Naive B cell (primary cell): ENCODE data around the gene UBE2D4. TPM values are rescaled to one million over a fixed set of nuclear protein-coding genes. Genes with fewer than 3 reads are reported as not detected.
"Not testable (repeated sequence)": the region's sequence is repeated elsewhere in the genome, so short reads cannot be mapped to it uniquely, and the experiment has no call there.

Experiments
- ATAC-seq, 2 donors: fragments of 150-1000 bp; cut with Tn5 transposase; 2 replicates each; pipeline ENCODE4 v1.10.0; 2021; ENCODE audit warnings: low read depth in 2 of 2, mild to moderate bottlenecking in 2 of 2, moderate library complexity in 2 of 2
- DNase-seq: peaks from one replicate; pipeline ENCODE4 v3.0.0; 2022
- H3K27ac Mint-ChIP-seq, 6 donors: one replicate each; pipeline ENCODE4 v1.8.0; 2020 to 2022; ENCODE audit warnings: mild to moderate bottlenecking in 6 of 6, mixed read lengths in 6 of 6, moderate library complexity in 5 of 6, inconsistent platforms in 2 of 6
- H3K27me3 Mint-ChIP-seq, 3 donors: one replicate each; pipeline ENCODE4 v1.8.0; 2021 to 2022; ENCODE audit warnings: mixed read lengths in 3 of 3, mild to moderate bottlenecking in 1 of 3
- H3K36me3 Mint-ChIP-seq, 2 donors: one replicate each; pipeline ENCODE4 v1.8.0; 2020 to 2022; ENCODE audit warnings: mixed read lengths in 2 of 2, inconsistent platforms in 1 of 2, mild to moderate bottlenecking in 1 of 2
- H3K4me1 Mint-ChIP-seq, 3 donors: one replicate each; pipeline ENCODE4 v1.8.0; 2020 to 2022; ENCODE audit warnings: mixed read lengths in 3 of 3, inconsistent platforms in 1 of 3, mild to moderate bottlenecking in 1 of 3, moderate library complexity in 1 of 3
- H3K4me3 Mint-ChIP-seq, 8 donors: one replicate each; pipeline ENCODE4 v1.8.0; 2020 to 2022; ENCODE audit warnings: mild to moderate bottlenecking in 8 of 8, mixed read lengths in 8 of 8, moderate library complexity in 8 of 8, inconsistent platforms in 2 of 8
- H3K9me3 Mint-ChIP-seq, 7 donors: one replicate each; pipeline ENCODE4 v1.8.0; 2020 to 2022; ENCODE audit warnings: mixed read lengths in 7 of 7, mild to moderate bottlenecking in 5 of 7, inconsistent platforms in 2 of 7, moderate library complexity in 1 of 7
- polyA plus RNA-seq, 6 donors: library from polyadenylated mRNA; unstranded; fragments of 300-500 nt; fragmentation: Illumina TruSeq; gene quantifications; one replicate each; pipeline ENCODE4 v1.2.3, GENCODE V29; 2021; ENCODE audit warnings: low read depth in 6 of 6

The UBE2D4 gene
- polyA plus RNA-seq, 6 donors from 2014 or later: 7.8 to 20.8 (median 11.1) TPM

DNA sequence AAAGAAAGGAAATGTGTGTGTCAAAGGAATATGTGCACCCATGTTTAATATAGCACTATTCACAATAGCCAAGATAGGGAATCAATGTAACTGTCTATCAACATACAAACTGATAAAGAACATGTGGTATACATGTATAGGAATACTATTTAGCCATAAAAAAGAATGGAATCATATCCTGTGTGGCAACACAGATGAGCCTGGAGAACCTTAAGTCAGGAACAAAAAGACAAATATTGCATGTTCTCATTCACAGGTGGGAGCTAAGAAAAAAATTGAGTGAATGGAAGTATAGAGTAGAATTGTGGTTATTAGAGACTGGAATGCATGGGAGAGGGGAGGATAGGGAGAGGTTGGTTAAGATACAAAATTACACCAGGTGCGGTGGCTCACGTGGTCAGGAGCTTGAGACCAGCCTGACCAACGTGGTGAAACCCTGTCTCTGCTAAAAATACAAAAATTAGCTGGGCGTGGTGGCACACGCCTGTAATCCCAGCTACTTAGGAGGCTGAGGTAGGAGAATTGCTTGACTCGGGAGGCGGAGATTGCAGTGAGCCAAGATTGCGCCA, 30.3 kb upstream of the UBE2D4 start:
- H3K4me3 Mint-ChIP-seq: no peak overlapping the region
- H3K4me1 Mint-ChIP-seq: peaks cover 11 to 26% (median 15%) of the 10 kb centered on the region in 3 donors
- DNase-seq (no peak), ATAC-seq (no peak)
- no peaks in the 10 kb centered on the region for H3K27me3 Mint-ChIP-seq
- H3K36me3 Mint-ChIP-seq: peaks cover 0 to 16% of the 10 kb centered on the region in 2 donors
- H3K9me3 Mint-ChIP-seq: peaks cover 0 to 4% (median 0%) of the 10 kb centered on the region in 7 donors
- H3K27ac Mint-ChIP-seq: peak overlapping the region in 1 of 6 donors; percentile 67

- not testable (repeated sequence) for H3K27ac Mint-ChIP-seq, DNase-seq, H3K9me3 Mint-ChIP-seq, H3K4me3 Mint-ChIP-seq, H3K27me3 Mint-ChIP-seq, ATAC-seq
- peaks cover 17 to 33% (median 17%) of the 10 kb centered on the region in 3 donors for H3K4me1 Mint-ChIP-seq
- peaks cover 0 to 16% of the 10 kb centered on the region in 2 donors for H3K36me3 Mint-ChIP-seq
These were observed 27.7 kb upstream of the UBE2D4 start for GRCh38 chr7:43898571-43898970.

GRCh38 chr7:43902542-43903054, 23.6 kb upstream of the UBE2D4 start:
- H3K4me3 Mint-ChIP-seq: peak overlapping the region in 1 of 8 donors; percentile 91
- DNase-seq: no peak
- no peaks in the 10 kb centered on the region for H3K9me3 Mint-ChIP-seq
- peaks cover 17 to 35% (median 31%) of the 10 kb centered on the region in 3 donors for H3K4me1 Mint-ChIP-seq
- no peaks in the 10 kb centered on the region for H3K27me3 Mint-ChIP-seq
- peak overlapping the region in 2 of 6 donors; percentile 15 to 44 for H3K27ac Mint-ChIP-seq
- H3K36me3 Mint-ChIP-seq: no peaks in the 10 kb centered on the region
- no peak for ATAC-seq

DNA sequence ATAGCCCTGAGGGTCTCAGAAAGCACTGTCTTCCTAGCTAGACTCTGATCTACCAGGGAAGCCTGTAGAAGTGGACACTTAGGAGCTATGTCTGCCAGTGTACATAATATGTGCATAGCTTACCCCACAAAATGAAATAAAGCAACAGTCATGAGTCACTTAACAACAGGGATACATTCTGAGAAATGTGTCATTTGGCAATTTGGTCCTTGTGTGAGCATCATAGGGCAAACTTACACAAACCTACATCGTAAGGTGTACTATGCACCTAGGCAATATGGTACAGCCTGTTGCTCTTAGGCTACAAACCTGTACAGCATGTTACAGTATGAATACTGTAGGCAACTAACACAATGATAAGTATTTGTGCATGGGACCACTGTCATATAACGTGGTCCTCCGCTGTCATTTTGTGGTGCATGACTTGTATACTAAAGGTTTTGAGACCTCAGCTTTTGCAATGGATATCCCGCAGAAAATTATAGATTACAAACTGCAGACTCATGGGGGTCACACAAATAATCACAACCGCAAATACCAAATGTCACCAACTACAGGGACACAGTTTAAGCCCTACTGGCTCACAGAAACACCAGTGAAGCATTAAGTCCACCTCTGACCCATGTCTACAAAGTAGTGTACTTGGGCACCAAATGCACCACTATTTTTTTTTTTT, 21.6 kb upstream of the UBE2D4 start:
- no peaks in the 10 kb centered on the region for H3K36me3 Mint-ChIP-seq
- no peaks in the 10 kb centered on the region for H3K9me3 Mint-ChIP-seq
- DNase-seq (no peak), ATAC-seq (no peak)
- H3K27me3 Mint-ChIP-seq: no peaks in the 10 kb centered on the region
- no peak overlapping the region for H3K27ac Mint-ChIP-seq
- peaks cover 17 to 31% (median 31%) of the 10 kb centered on the region in 3 donors for H3K4me1 Mint-ChIP-seq
- peak overlapping the region in 5 of 8 donors; percentile 52 to 97 (median 91) for H3K4me3 Mint-ChIP-seq

DNA sequence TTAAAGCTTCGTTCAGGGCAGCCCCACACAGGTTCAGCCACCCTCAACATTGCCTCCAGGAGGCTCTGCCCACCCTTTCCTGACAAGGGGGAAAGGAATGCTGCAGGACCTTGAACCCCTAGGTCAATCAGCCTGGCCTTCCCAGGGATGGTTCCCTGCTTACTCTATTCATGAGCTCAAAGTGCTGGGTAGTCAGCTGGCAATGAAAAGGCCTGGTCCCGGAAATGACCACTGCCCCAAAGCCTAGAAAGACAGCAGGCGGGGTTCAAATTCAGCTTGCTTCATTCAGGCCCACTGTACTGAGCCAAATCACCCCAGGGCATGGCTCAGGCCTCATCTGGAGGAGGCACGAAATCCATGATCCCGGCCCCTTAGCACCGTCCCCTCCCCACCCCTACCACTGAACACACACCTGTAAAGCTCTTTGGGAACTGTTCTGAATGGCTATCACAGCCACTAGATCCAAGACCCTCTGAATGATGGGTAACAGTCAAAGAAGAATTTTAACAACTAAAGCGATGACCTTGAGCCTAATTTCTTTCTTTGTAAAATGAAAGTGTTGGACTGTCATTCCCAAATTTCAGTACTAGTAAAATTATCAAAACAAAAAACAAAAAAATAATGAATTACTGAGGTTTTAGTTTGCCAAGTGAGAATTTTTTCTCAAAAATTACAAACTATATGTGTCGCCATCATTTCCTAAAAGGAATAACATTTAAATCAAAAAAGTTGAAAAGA, 20.9 kb upstream of the UBE2D4 start:
- H3K4me1 Mint-ChIP-seq: peaks cover 17 to 31% (median 31%) of the 10 kb centered on the region in 3 donors
- DNase-seq (no peak), ATAC-seq (no peak)

DNA sequence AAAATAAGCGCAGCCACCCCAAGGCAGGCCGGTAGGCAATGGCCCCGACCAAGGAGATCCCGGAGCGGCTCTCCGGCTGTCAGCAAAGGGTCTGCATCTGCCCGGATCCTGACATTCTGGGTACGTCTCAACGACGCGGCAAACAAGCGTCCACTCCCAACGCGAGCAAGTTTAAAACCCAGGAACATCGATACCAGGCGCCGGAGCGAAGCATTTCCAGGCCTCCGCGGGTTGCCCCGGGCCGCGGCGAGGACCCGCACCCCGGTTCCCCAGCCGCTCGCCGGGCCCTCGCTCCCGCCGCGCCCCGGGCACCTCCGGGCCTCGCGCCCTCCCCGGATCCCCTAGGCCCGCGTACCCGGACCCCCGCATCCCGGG, 20.3 kb upstream of the UBE2D4 start:
- Mint-ChIP-seq H3K27me3 (no peaks in the 10 kb centered on the region), H3K36me3 (no peaks in the 10 kb centered on the region), H3K4me3 (peak overlapping the region; percentile 91 to 97 (median 95)), H3K9me3 (no peaks in the 10 kb centered on the region), H3K4me1 (peaks cover 17 to 31% (median 31%) of the 10 kb centered on the region in 3 donors), H3K27ac (peak overlapping the region; percentile 81 to 97 (median 88))
- peak; percentile 9 for DNase-seq
- peak; percentile 37 to 40 for ATAC-seq

More for the DNA sequence above, 20.9 kb upstream of the UBE2D4 start:
- H3K4me3 Mint-ChIP-seq: peak overlapping the region; percentile 91 to 97 (median 95)
- no peaks in the 10 kb centered on the region for H3K27me3 Mint-ChIP-seq
- no peaks in the 10 kb centered on the region for H3K36me3 Mint-ChIP-seq
- no peaks in the 10 kb centered on the region for H3K9me3 Mint-ChIP-seq
- peak overlapping the region; percentile 81 to 97 (median 88) for H3K27ac Mint-ChIP-seq

DNA sequence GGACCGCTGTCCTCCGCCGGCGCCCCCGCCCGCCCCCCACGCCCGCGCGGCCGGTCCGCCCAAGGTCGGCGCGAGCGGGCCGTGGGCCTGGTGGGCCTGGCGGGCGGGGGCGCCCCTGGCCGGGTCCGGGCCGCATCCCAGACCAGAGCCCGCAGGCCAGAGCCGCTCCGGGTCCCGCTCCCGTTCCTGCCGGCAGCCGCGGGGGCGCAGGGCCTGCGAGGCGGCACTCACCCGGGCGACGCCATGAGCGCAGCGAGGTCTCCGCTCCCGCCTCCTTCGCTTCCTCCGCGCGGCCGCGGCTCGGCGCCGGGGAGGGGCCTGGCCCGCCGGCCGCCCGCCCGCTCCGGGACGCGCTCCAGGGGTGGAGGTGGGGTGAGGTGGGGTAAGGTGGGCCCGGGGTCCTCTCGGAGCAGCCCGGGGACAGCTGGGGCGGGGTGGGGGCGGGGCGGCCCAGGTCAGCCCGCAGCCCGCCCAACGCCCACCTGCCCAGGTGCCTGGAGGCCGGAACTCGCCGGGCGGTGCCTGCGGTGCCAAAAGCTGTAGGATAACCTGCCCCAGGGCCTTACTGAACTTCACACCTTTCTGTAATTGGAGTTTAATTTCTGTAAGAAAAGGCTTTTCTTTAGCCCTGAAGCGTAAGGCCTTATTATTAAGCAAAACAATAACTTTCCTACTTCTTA, 19.8 kb upstream of the UBE2D4 start, which contains the start of gene URGCP:
TSS of gene URGCP (minus strand) at position 266 of the 680 bp plus-strand sequence. CDS start at position 245, 21 bp downstream.
- H3K36me3 Mint-ChIP-seq: no peaks in the 10 kb centered on the region
- peak within 1 kb of the TSS; percentile 91 to 97 (median 95) for H3K4me3 Mint-ChIP-seq
- no peaks in the 10 kb centered on the region for H3K9me3 Mint-ChIP-seq
- ATAC-seq: peak; percentile 91 to 93
- DNase-seq: peak; percentile 44
- H3K27me3 Mint-ChIP-seq: no peaks in the 10 kb centered on the region
- peak within 1 kb of the TSS; percentile 81 to 97 (median 88) for H3K27ac Mint-ChIP-seq
- H3K4me1 Mint-ChIP-seq: peaks cover 17 to 29% (median 29%) of the 10 kb centered on the region in 3 donors

DNA sequence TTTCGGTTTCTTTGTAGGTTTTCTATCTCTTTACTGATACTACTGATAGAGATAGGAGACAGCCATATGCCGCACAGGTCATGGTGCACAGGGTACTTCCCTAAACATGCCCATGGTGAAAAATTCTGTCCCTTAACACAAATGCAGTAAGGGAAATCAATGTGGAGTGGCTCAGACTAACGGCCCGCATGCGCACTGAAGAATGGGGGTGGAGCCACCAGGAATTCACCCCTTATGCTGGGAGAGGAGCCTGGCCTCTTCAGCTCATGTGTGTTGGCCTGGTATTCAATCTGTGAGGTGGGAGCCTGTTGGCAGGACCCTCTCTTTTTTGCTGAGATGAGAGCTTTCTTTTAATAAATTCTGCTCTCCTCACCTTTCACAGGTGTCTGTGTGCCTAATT, 11.4 kb upstream of the UBE2D4 start:
- no peak overlapping the region for H3K27ac Mint-ChIP-seq
- ATAC-seq: no peak

GRCh38 chr7:43915907-43916306, 10.3 kb upstream of the UBE2D4 start:
- H3K36me3 Mint-ChIP-seq: no peaks in the 10 kb centered on the region
- no peaks in the 10 kb centered on the region for H3K27me3 Mint-ChIP-seq
- H3K4me3 Mint-ChIP-seq: no peak overlapping the region
- peaks cover 0 to 2% (median 0%) of the 10 kb centered on the region in 7 donors for H3K9me3 Mint-ChIP-seq
- peaks cover 0 to 13% (median 7%) of the 10 kb centered on the region in 3 donors for H3K4me1 Mint-ChIP-seq
- H3K27ac Mint-ChIP-seq: no peak overlapping the region
- ATAC-seq: no peak
- no peak for DNase-seq

More for the DNA sequence above, 11.4 kb upstream of the UBE2D4 start:
- peaks cover 0 to 2% (median 0%) of the 10 kb centered on the region in 7 donors for H3K9me3 Mint-ChIP-seq
- no peaks in the 10 kb centered on the region for H3K36me3 Mint-ChIP-seq
- no peak overlapping the region for H3K4me3 Mint-ChIP-seq
- no peak for DNase-seq
- H3K27me3 Mint-ChIP-seq: no peaks in the 10 kb centered on the region
- H3K4me1 Mint-ChIP-seq: peaks cover 0 to 7% (median 3%) of the 10 kb centered on the region in 3 donors

- Mint-ChIP-seq H3K36me3 (no peaks in the 10 kb centered on the region), H3K4me3 (no peak overlapping the region), H3K4me1 (peaks cover 23 to 31% (median 25%) of the 10 kb centered on the region in 3 donors), H3K27ac (no peak overlapping the region), H3K9me3 (no peaks in the 10 kb centered on the region), H3K27me3 (no peaks in the 10 kb centered on the region)
- ATAC-seq (no peak), DNase-seq (no peak)
These were observed 4.8 kb upstream of the UBE2D4 start for GRCh38 chr7:43921423-43921822.

DNA sequence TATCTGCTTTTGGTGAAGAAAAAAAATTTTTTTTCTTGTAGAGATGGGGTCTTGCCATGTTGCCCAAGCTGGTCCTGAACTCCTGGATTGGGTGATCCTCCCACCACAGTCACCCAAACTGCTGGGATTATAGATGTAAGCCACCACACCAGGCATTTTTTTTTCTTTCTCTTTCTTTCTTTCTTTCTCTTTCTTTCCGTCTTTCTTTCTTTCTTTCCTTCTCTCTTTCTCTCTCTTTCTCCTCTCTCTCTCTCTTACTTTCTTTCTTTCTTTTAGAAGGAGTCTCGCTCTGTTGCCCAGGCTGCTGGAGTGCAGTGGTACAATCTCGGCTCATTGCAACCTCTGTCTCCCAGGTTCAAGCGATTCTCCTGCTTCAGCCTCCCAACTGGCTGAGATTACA, 3.5 kb upstream of the UBE2D4 start:
- H3K36me3 Mint-ChIP-seq: no peaks in the 10 kb centered on the region
- no peak overlapping the region for H3K4me3 Mint-ChIP-seq
- DNase-seq: no peak
- H3K9me3 Mint-ChIP-seq: no peaks in the 10 kb centered on the region
- H3K27ac Mint-ChIP-seq: peak overlapping the region in 2 of 6 donors; percentile 78 to 82
- H3K4me1 Mint-ChIP-seq: peaks cover 29 to 36% (median 30%) of the 10 kb centered on the region in 3 donors
- H3K27me3 Mint-ChIP-seq: no peaks in the 10 kb centered on the region
- no peak for ATAC-seq

GRCh38 chr7:43926798-43927123, 525 bp downstream of the UBE2D4 start:
- H3K9me3 Mint-ChIP-seq: no peaks in the 10 kb centered on the region
- H3K36me3 Mint-ChIP-seq: peaks cover 0 to 6% of the 10 kb centered on the region in 2 donors
- no peaks in the 10 kb centered on the region for H3K27me3 Mint-ChIP-seq
- ATAC-seq (no peak), DNase-seq (no peak)
- peak overlapping the region; percentile 93 to 100 (median 98) for H3K27ac Mint-ChIP-seq
- peaks cover 26 to 30% (median 29%) of the 10 kb centered on the region in 3 donors for H3K4me1 Mint-ChIP-seq
- H3K4me3 Mint-ChIP-seq: peak overlapping the region; percentile 88 to 97 (median 94)

- peak overlapping the region in 4 of 6 donors; percentile 43 to 98 (median 80) for H3K27ac Mint-ChIP-seq
- DNase-seq (no peak), ATAC-seq (no peak)
- peaks cover 0 to 6% of the 10 kb centered on the region in 2 donors for H3K36me3 Mint-ChIP-seq
- peak overlapping the region in 3 of 8 donors; percentile 67 to 97 (median 92) for H3K4me3 Mint-ChIP-seq
- peaks cover 22 to 26% (median 24%) of the 10 kb centered on the region in 3 donors for H3K4me1 Mint-ChIP-seq
- H3K9me3 Mint-ChIP-seq: no peaks in the 10 kb centered on the region
- no peaks in the 10 kb centered on the region for H3K27me3 Mint-ChIP-seq
These were observed 1.6 kb downstream of the UBE2D4 start for GRCh38 chr7:43927810-43928209.
